Mesothelial cell of epicardium (in vitro differentiated cells): ENCODE results near the gene MARK2. TPM values are rescaled to one million over a fixed set of nuclear protein-coding genes. Genes with fewer than 3 reads are reported as not detected.

ENCODE experiments used
- DNase-seq, 2 experiments: peaks; one replicate each; pipeline ENCODE4 v3.0.0; 2021; ENCODE audit warnings: low spot score in 2 of 2; ENCODE audit not compliant: unreplicated experiment in 2 of 2
- H3K27ac Mint-ChIP-seq: 2 replicates; pipeline ENCODE4 v1.8.0; 2021; ENCODE audit warnings: mixed read lengths
- H3K27me3 Mint-ChIP-seq: 2 replicates; pipeline ENCODE4 v1.8.0; 2021; ENCODE audit warnings: low read depth, mixed read lengths
- H3K36me3 Mint-ChIP-seq: 2 replicates; pipeline ENCODE4 v1.8.0; 2021; ENCODE audit warnings: mixed read lengths
- H3K4me1 Mint-ChIP-seq: 2 replicates; pipeline ENCODE4 v1.8.0; 2021; ENCODE audit warnings: mixed read lengths
- H3K4me3 Mint-ChIP-seq: 2 replicates; pipeline ENCODE4 v1.8.0; 2021; ENCODE audit warnings: mild to moderate bottlenecking, moderate library complexity, mixed read lengths
- H3K9me3 Mint-ChIP-seq: 2 replicates; pipeline ENCODE4 v1.8.0; 2021; ENCODE audit warnings: mixed read lengths
- CTCF ChIP-seq: fragments of 200-600 bp; sonication (generic); IDR thresholded peaks from one replicate; pipeline ENCODE4 v1.5.0; 2021; ENCODE audit warnings: antibody characterized with exemption; ENCODE audit not compliant: unreplicated experiment
- total RNA-seq: library from RNA; stranded (reverse); gene quantifications from 3 replicates; pipeline ENCODE4 v1.2.1, GENCODE V29; 2021

The MARK2 gene
- total RNA-seq, 1 donor from 2014 or later, result 48.8 TPM

DNA sequence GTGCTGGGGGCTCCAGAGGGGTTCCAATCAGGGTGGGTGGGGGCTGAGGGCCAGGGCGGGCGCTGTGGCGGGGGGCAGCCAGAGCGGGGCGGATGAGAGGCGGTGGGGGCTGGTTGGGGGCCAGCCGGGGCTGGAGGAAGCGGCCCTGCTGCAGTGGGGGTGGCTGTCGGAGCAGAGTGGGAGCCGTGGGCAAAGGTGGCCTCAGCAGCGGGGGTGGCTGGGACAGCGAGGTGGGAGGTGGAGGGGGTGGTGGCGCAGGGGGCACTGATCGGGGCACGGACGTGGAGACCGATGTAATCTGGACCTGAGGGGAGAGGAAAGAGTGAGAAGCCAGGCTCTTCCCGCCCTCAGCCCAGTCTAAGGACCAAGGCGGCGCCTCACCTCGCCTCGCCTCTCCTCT lies 73.0 kb downstream of the MARK2 start:
- H3K36me3 Mint-ChIP-seq, result peaks cover 7% of the 10 kb centered on the region
- no peak for DNase-seq
- H3K4me1 Mint-ChIP-seq, result peaks cover 33% of the 10 kb centered on the region
- H3K27me3 Mint-ChIP-seq, result no peaks in the 10 kb centered on the region
- H3K9me3 Mint-ChIP-seq, result no peaks in the 10 kb centered on the region
- TF ChIP-seq CTCF, result no peak
- peak overlapping the region; percentile 85 for H3K27ac Mint-ChIP-seq
- H3K4me3 Mint-ChIP-seq, result no peak overlapping the region

DNA sequence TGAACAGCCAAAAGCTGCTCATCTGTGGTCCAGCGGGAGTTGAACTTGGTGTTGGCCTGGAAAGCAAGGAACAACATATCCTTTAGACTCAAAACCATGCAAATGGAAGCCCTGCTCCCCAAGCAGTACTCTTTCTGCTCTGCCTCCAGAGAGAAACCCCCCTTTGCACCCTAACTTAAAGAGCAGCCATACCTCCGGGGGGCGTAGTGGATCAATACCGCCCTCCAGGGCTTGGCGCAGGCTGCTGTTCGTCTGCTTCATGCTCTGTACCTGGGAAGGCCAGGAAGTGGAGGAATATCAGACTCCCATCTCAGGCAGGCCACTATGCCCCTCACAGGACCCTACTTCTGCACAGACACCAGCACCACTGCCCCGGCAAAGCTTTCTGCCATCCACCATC lies 73.8 kb downstream of the MARK2 start:
- H3K9me3 Mint-ChIP-seq, result no peaks in the 10 kb centered on the region

GRCh38 chr11:63913866-63914830 lies 75.2 kb downstream of the MARK2 start:
- no peak overlapping the region for H3K27ac Mint-ChIP-seq
- H3K9me3 Mint-ChIP-seq, result no peaks in the 10 kb centered on the region
- no peak for TF ChIP-seq CTCF
- peak overlapping the region; percentile 30 for H3K4me3 Mint-ChIP-seq
- no peaks in the 10 kb centered on the region for H3K27me3 Mint-ChIP-seq
- H3K4me1 Mint-ChIP-seq, result peaks cover 40% of the 10 kb centered on the region
- DNase-seq, result no peak
- H3K36me3 Mint-ChIP-seq, result peaks cover 7% of the 10 kb centered on the region

More for the DNA sequence above, 73.8 kb downstream of the MARK2 start:
- Mint-ChIP-seq H3K36me3 (peaks cover 7% of the 10 kb centered on the region), H3K4me1 (peaks cover 35% of the 10 kb centered on the region), H3K27me3 (no peaks in the 10 kb centered on the region), H3K27ac (peak overlapping the region; percentile 85), H3K4me3 (no peak overlapping the region)
- no peak for TF ChIP-seq CTCF
- DNase-seq, result no peak

DNA sequence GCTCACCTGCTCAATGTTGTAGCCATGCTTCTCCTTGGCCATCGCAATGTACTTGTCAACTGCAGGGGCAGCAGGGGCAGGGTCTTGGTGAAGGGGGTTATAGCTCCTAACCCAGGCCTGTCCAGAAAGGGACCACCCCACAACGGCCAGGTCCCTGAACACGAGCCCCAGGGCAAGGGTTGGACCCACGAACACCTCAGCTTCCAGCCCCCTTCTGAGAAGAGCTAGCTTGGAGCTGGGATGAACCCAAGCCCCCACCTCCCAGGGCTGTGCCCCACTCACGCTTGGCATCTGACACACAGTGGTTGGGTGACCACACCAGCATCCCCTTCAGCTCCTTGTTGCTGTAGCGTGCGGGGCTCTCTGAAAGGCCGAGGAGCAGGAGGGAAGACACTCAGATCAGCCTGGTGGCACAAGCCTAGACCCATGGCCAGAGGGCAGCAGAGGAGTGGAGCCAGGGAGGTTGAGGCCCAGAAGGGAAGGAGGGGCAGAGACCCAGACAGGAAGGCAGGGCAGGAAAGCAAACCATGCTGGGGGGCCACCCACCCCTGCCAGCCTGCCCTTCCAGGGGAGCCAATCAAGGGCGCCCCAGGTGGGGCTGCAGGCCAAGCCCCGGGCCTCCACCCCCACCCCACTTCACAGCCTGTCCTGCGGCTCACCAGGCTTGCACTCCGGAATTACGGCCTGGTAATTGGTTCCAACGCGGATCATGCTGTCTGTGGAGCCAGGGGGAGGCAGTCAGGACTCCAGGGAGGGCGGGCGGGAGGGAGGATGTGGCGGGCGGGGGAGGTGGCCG lies 76.2 kb downstream of the MARK2 start:
- peak overlapping the region; percentile 57 for H3K4me3 Mint-ChIP-seq
- H3K9me3 Mint-ChIP-seq, result no peaks in the 10 kb centered on the region
- H3K36me3 Mint-ChIP-seq, result peaks cover 7% of the 10 kb centered on the region
- peak overlapping the region; percentile 24 for H3K27ac Mint-ChIP-seq
- no peak for TF ChIP-seq CTCF
- peaks cover 39% of the 10 kb centered on the region for H3K4me1 Mint-ChIP-seq
- DNase-seq, result no peak
- no peaks in the 10 kb centered on the region for H3K27me3 Mint-ChIP-seq

GRCh38 chr11:63915961-63916836 lies 77.3 kb downstream of the MARK2 start:
- DNase-seq, result no peak
- TF ChIP-seq CTCF, result peak; percentile 41
- no peaks in the 10 kb centered on the region for H3K9me3 Mint-ChIP-seq
- H3K36me3 Mint-ChIP-seq, result peaks cover 7% of the 10 kb centered on the region
- no peak overlapping the region for H3K27ac Mint-ChIP-seq
- peak overlapping the region; percentile 84 for H3K4me3 Mint-ChIP-seq
- H3K4me1 Mint-ChIP-seq, result peaks cover 38% of the 10 kb centered on the region
- H3K27me3 Mint-ChIP-seq, result no peaks in the 10 kb centered on the region
